Stimulated activated CD4-positive, alpha-beta T cell treated with anti-CD3 and anti-CD28 coated beads, Interleukin-4, amount 100 ng/mL, for 24 hours (primary cell): ENCODE measurements around the gene IL31.
"Not testable (repeated sequence)": the region's sequence is repeated elsewhere in the genome, so short reads cannot be mapped to it uniquely, and the experiment has no call there.

ENCODE experiments used
- DNase-seq: peaks from one replicate; pipeline ENCODE4 v3.0.0-alpha.2; 2020

The IL31 gene

GRCh38 chr12:122174155-122174845 lies at the start of gene IL31:
Gene IL31 (minus strand): TSS chr12:122174221. CDS start chr12:122174172, 49 bp downstream.
- DNase-seq, result no peak

GRCh38 chr12:122216445-122216844 lies 42.4 kb upstream of the IL31 start:
- no peak for DNase-seq

GRCh38 chr12:122215771-122216170 lies 41.8 kb upstream of the IL31 start:
- DNase-seq, result no peak

- DNase-seq, result no peak
These were observed 34.2 kb upstream of the IL31 start for GRCh38 chr12:122208073-122208820.

- no peak for DNase-seq
These were observed 33.4 kb upstream of the IL31 start for GRCh38 chr12:122207391-122207790.

GRCh38 chr12:122206976-122207375 lies 33.0 kb upstream of the IL31 start:
- DNase-seq, result no peak

GRCh38 chr12:122206111-122206881 lies 32.3 kb upstream of the IL31 start:
- DNase-seq, result no peak

GRCh38 chr12:122205053-122205925 lies 31.3 kb upstream of the IL31 start:
- DNase-seq, result no peak

GRCh38 chr12:122204167-122205052 lies 30.4 kb upstream of the IL31 start:
- DNase-seq, result no peak

- peak; percentile 67 for DNase-seq
These were observed 29.5 kb upstream of the IL31 start, which contains the start of gene B3GNT4 for GRCh38 chr12:122203301-122204166. Gene B3GNT4 (plus strand): TSS chr12:122203709. CDS start chr12:122204619, 910 bp downstream.

GRCh38 chr12:122202811-122203210 lies 28.8 kb upstream of the IL31 start:
- not testable (repeated sequence) for DNase-seq

- no peak for DNase-seq
These were observed 28.0 kb upstream of the IL31 start for GRCh38 chr12:122202017-122202416.

- no peak for DNase-seq
These were observed 27.4 kb upstream of the IL31 start for GRCh38 chr12:122201381-122201780.

GRCh38 chr12:122200541-122201175 lies 26.6 kb upstream of the IL31 start:
- no peak for DNase-seq

- DNase-seq, result no peak
These were observed 25.7 kb upstream of the IL31 start for GRCh38 chr12:122199484-122200355.

- DNase-seq, result no peak
These were observed 23.6 kb upstream of the IL31 start for GRCh38 chr12:122197612-122197966.

- DNase-seq, result no peak
These were observed 21.4 kb upstream of the IL31 start for GRCh38 chr12:122195405-122195804.

GRCh38 chr12:122194804-122195203 lies 20.8 kb upstream of the IL31 start:
- DNase-seq, result no peak

GRCh38 chr12:122192441-122192840 lies 18.4 kb upstream of the IL31 start:
- DNase-seq, result no peak
